ENCODE results near the gene OR2M2.

- TF ChIP-seq CTCF (conservative IDR thresholded peaks at IDR 0.05; ENCODE audit: low read depth, low read length) (no peak), EZH2 (IDR thresholded peaks at IDR 0.05; ENCODE audit: low read length, unreplicated experiment) (no peak), EZH2phosphoT487 (IDR thresholded peaks at IDR 0.05; ENCODE audit: borderline replicate concordance, low read length) (no peak)
These were observed 30.0 kb upstream of the OR2M2 start, which contains the start of gene OR2M5 for GRCh38 chr1:248144513-248145198.

All from PC-3 (cell line).